ENCODE data around the gene LIN7B. TPM values are rescaled to one million over a fixed set of nuclear protein-coding genes. Genes with fewer than 3 reads are reported as not detected.

LIN7B gene, protein sequence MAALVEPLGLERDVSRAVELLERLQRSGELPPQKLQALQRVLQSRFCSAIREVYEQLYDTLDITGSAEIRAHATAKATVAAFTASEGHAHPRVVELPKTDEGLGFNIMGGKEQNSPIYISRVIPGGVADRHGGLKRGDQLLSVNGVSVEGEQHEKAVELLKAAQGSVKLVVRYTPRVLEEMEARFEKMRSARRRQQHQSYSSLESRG
- total RNA-seq (1 to 10 TPM; 8.4 to 9.7 TPM), polyA plus RNA-seq (10 to 100 TPM in 1 of 2 donors, 1 to 10 TPM in 1; 7.6 to 24.1 TPM)
- long read RNA-seq, donor 1, partial matches to known transcripts = 3 of 6 reads
- long read RNA-seq, donor 1, other reads (novel, unspliced or antisense) = 2 of 6 reads
- long read RNA-seq, donor 2, partial matches to known transcripts = 1 of 5 reads
- long read RNA-seq, donor 2, other reads (novel, unspliced or antisense) = 1 of 5 reads

DNA sequence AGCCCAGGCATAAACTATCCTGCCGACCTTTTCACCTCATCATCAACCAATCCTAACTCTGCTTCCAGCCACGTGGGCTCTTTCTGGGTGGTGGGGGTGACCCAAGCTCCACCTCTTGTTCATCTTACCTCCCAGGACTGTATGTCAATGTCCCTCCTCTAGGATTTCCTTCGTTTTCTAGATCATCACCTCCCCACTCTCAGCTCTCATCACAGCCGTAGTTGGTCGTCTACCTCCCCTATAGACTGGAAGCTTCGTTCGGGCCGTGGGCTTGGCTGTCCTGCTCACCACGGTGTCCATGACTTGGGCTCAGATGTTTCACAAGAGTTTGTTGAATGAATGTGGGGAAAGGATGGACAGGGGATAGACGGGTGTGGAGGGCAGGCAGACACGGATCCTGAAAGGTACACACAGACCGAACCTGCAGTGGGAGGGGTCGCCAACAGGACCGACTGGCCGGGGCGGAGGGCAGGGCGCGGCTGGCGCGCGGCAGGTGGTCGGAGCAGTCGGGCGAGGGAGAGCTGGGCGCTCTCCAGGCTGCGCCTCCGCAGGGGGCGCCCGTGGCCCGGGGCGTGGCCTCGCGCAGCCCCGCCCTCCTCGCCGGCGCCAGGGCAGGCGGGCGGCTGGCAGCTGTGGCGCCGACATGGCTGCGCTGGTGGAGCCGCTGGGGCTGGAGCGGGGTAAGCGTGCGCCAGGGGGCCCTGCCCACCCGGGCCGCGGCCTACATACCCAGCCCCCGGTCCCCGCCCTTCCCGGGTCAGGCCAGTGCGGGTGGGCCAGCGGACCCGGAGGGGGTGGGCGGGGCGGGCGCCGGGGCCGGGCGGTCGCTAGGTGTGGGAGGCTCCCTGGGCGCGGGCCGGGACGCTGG lies at the start of gene LIN7B:
Gene LIN7B (plus strand): TSS at position 609 of the 868 bp plus-strand sequence. CDS start 35 bp downstream, at position 644.
- no peaks in the 10 kb centered on the region for H3K27me3 ChIP-seq (ENCODE audit: control insufficient read depth in 1 of 2, insufficient read depth in 2 of 2, low read length in 1 of 2)
- H3K4me3 ChIP-seq (ENCODE audit: low read length in 2 of 2) = peak within 1 kb of the TSS; percentile 80 to 81
- H3K4me1 ChIP-seq (ENCODE audit: control insufficient read depth in 1 of 2, insufficient read depth in 2 of 2, low read length in 2 of 2) = peaks cover 0 to 2% of the 10 kb centered on the region in 2 donors
- peak within 1 kb of the TSS in 1 of 2 donors; percentile 23 for H3K27ac ChIP-seq (ENCODE audit: low read depth in 1 of 2, low read length in 2 of 2)
- ATAC-seq (ENCODE audit: low FRiP score) (peak; percentile 79), DNase-seq (peak; percentile 74 to 87)
- H3K36me3 ChIP-seq (ENCODE audit: control insufficient read depth in 1 of 2, insufficient read depth in 2 of 2, low read length in 1 of 2) = no peaks in the 10 kb centered on the region
- H3K9me3 ChIP-seq (ENCODE audit: control insufficient read depth, low read length) = no peaks in the 10 kb centered on the region
- intact Hi-C loops (cut with DNase I) = no loop called here
- WGBS, 2 donors = 2% methylated on average over 32 to 66 of the region's 66 CpGs

DNA sequence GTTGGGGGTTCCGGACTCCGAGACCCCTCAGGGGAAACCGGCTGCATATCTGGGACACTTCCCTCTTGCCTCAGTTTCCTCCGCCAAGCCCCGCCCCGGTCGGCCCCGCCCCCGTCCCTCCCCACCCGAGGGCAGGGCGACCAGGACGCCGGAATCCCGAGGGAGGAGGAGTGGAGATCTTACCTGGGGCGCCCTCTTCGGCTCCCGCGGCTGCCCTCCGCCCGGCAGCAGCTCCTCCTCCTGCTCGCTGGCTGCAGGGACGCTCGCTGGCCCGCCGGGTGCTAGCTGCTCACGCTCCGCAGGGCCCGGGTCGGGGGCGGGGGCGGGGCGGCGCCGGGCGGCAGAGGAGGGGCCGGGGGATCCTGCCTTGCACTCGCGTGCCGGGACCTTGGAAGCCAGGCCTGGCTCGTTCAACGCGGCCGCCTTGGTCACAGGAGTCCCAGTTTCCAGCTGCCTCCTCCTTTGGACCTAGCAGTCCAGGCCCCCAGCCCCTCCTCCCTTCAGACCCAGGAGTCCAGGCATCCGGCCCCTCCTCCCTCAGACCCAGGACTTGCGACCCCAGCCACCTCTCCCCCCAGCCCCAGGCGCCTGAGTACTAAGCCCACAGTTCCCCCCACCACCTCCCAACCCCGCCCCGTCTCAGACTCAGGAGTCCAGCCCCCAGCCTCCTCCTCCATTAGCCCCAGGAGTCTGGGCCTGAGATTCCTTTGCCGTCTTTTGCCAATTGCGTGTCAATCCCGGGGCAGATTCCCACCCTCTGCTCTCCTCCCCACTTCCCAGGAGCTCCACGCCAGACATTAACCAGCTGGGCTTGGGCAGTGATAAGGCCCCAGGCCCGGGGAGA lies 49.2 kb upstream of the LIN7B start, which contains the start of gene NTF4:
Gene NTF4 (minus strand): TSS at position 51 of the 844 bp plus-strand sequence. CDS start 2,821 bp downstream, outside the sequence.
- no peak for DNase-seq
- Histone ChIP-seq H3K9me3 (ENCODE audit: control insufficient read depth, low read length) (no peaks in the 10 kb centered on the region), H3K4me3 (ENCODE audit: low read length in 2 of 2) (peak within 1 kb of the TSS in 1 of 2 donors; percentile 8), H3K36me3 (ENCODE audit: control insufficient read depth in 1 of 2, insufficient read depth in 2 of 2, low read length in 1 of 2) (no peaks in the 10 kb centered on the region), H3K27ac (ENCODE audit: low read depth in 1 of 2, low read length in 2 of 2) (no peak within 1 kb of the TSS), H3K27me3 (ENCODE audit: control insufficient read depth in 1 of 2, insufficient read depth in 2 of 2, low read length in 1 of 2) (no peaks in the 10 kb centered on the region), H3K4me1 (ENCODE audit: control insufficient read depth in 1 of 2, insufficient read depth in 2 of 2, low read length in 2 of 2) (no peaks in the 10 kb centered on the region)
- ATAC-seq (ENCODE audit: low FRiP score) = no peak
- 8 to 11% methylated on average over 35 to 53 of the region's 53 CpGs for WGBS, 2 donors
- intact Hi-C loops (cut with DNase I) = no loop called here

DNA sequence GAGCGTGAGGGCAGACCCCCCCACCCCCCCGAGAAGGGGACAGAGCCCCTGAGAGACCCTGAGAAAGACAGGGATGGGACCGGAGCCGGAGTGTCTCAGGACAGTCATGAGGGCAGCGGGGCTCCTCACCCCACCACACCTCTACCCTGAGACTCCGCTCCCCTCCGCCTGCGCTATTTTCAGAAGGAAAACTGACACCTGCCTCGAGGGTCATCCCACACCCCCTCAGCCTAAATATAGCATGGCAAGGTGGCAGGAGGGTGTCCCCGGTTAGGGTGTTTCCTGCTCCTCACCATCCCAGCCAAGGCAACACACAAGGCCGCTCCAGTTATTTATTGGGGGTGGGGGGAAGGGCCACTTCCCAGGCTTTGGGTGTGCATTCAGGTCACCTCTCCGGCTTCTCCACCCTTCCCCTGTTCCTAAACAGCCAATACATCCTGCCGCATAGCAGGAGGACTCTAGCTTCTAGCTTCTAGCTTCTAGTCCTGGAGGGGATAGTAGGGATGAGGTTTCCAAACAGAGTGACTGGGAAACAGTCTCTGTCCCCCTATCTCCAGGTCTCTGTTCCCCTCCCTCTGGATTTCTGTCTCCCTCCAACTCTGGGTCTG lies 48.2 kb upstream of the LIN7B start:
- H3K27ac ChIP-seq (ENCODE audit: low read depth in 1 of 2, low read length in 2 of 2) = no peak overlapping the region
- no peak for ATAC-seq (ENCODE audit: low FRiP score)
- intact Hi-C loops (cut with DNase I) = no loop called here

DNA sequence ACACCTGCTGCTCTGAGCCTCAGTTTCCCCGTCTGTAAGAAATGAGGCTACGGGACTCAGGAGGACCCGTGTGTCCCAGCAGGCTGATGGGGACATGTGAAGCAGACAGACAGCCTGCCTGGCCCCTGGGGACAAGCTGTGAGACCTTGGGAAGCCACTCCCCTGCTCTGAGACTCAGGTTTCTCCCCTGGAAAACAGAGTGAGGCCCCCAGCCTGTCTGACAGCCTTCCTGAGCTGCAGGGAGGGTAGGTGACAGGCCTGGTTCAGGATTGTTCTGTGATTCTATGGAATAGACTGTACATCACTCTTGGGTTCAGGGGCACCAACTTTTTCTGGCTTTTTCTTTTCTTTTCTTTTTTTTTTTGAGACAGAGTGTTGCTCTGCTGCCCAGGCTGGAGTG lies 46.6 kb upstream of the LIN7B start:
- 47 to 52% methylated on average over 3 of the region's 3 CpGs for WGBS, 2 donors
- intact Hi-C loops (cut with DNase I) = no loop called here
- H3K27me3 ChIP-seq (ENCODE audit: control insufficient read depth in 1 of 2, insufficient read depth in 2 of 2, low read length in 1 of 2) = no peaks in the 10 kb centered on the region
- no peaks in the 10 kb centered on the region for H3K36me3 ChIP-seq (ENCODE audit: control insufficient read depth in 1 of 2, insufficient read depth in 2 of 2, low read length in 1 of 2)
- H3K4me1 ChIP-seq (ENCODE audit: control insufficient read depth in 1 of 2, insufficient read depth in 2 of 2, low read length in 2 of 2) = no peaks in the 10 kb centered on the region
- no peak overlapping the region for H3K27ac ChIP-seq (ENCODE audit: low read depth in 1 of 2, low read length in 2 of 2)
- no peak for ATAC-seq (ENCODE audit: low FRiP score)
- no peak overlapping the region for H3K4me3 ChIP-seq (ENCODE audit: low read length in 2 of 2)
- H3K9me3 ChIP-seq (ENCODE audit: control insufficient read depth, low read length) = no peaks in the 10 kb centered on the region
- DNase-seq = no peak

More for the DNA sequence above, 48.2 kb upstream of the LIN7B start:
- Histone ChIP-seq H3K9me3 (ENCODE audit: control insufficient read depth, low read length) (no peaks in the 10 kb centered on the region), H3K36me3 (ENCODE audit: control insufficient read depth in 1 of 2, insufficient read depth in 2 of 2, low read length in 1 of 2) (no peaks in the 10 kb centered on the region), H3K27me3 (ENCODE audit: control insufficient read depth in 1 of 2, insufficient read depth in 2 of 2, low read length in 1 of 2) (no peaks in the 10 kb centered on the region), H3K4me3 (ENCODE audit: low read length in 2 of 2) (no peak overlapping the region), H3K4me1 (ENCODE audit: control insufficient read depth in 1 of 2, insufficient read depth in 2 of 2, low read length in 2 of 2) (no peaks in the 10 kb centered on the region)
- WGBS, 2 donors = 78 to 82% methylated on average over 11 to 13 of the region's 13 CpGs
- DNase-seq = no peak

DNA sequence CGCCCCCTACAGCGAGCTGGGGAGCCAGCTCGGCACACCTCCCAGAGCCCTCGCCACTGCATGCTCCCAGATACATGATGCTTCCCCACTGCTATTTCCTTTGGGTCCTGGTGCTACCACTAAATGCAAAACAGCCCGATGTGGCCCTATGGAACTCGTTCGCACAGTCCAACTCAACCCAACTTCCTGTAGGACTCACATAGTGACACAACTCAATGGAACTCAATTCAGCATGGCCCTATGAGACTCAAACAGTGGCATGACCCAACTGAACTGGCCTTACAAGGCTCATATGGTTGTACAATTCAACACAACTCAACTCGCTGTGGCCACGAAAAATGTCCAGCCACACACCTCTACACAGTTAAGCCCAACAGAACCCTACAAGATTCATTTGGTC lies 45.1 kb upstream of the LIN7B start:
- intact Hi-C loops (cut with DNase I) = no loop called here
- H3K4me1 ChIP-seq (ENCODE audit: control insufficient read depth in 1 of 2, insufficient read depth in 2 of 2, low read length in 2 of 2) = no peaks in the 10 kb centered on the region
- no peaks in the 10 kb centered on the region for H3K27me3 ChIP-seq (ENCODE audit: control insufficient read depth in 1 of 2, insufficient read depth in 2 of 2, low read length in 1 of 2)
- ATAC-seq (ENCODE audit: low FRiP score) = no peak
- H3K27ac ChIP-seq (ENCODE audit: low read depth in 1 of 2, low read length in 2 of 2) = no peak overlapping the region
- no peaks in the 10 kb centered on the region for H3K9me3 ChIP-seq (ENCODE audit: control insufficient read depth, low read length)
- no peak overlapping the region for H3K4me3 ChIP-seq (ENCODE audit: low read length in 2 of 2)
- no peaks in the 10 kb centered on the region for H3K36me3 ChIP-seq (ENCODE audit: control insufficient read depth in 1 of 2, insufficient read depth in 2 of 2, low read length in 1 of 2)
- no peak for DNase-seq
- WGBS, 2 donors = 94% methylated on average over 9 of the region's 9 CpGs

DNA sequence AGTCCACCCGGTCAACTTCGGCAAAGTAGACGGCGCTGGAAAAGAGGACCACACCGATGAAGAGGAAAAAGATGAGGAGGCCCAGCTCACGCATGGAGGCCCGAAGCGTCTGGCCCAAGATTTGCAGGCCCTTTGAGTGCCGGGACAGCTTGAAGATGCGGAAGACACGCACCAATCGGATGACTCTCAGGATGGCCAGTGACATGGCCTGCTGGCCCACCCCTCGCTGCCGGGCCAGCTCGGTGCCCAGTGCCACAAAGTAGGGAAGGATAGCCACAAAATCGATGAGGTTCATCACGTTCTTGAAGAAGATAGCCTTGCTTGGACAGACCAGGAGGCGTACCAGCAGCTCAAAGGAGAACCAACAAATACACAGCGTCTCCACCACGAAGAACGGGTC lies 43.8 kb upstream of the LIN7B start:
- DNase-seq (no peak), ATAC-seq (ENCODE audit: low FRiP score) (no peak)
- no peak overlapping the region for H3K27ac ChIP-seq (ENCODE audit: low read depth in 1 of 2, low read length in 2 of 2)
- no peaks in the 10 kb centered on the region for H3K36me3 ChIP-seq (ENCODE audit: control insufficient read depth in 1 of 2, insufficient read depth in 2 of 2, low read length in 1 of 2)
- no peaks in the 10 kb centered on the region for H3K27me3 ChIP-seq (ENCODE audit: control insufficient read depth in 1 of 2, insufficient read depth in 2 of 2, low read length in 1 of 2)
- 96 to 97% methylated on average over 21 of the region's 21 CpGs for WGBS, 2 donors
- intact Hi-C loops (cut with DNase I) = no loop called here
- no peak overlapping the region for H3K4me3 ChIP-seq (ENCODE audit: low read length in 2 of 2)
- no peaks in the 10 kb centered on the region for H3K9me3 ChIP-seq (ENCODE audit: control insufficient read depth, low read length)
- H3K4me1 ChIP-seq (ENCODE audit: control insufficient read depth in 1 of 2, insufficient read depth in 2 of 2, low read length in 2 of 2) = no peaks in the 10 kb centered on the region

DNA sequence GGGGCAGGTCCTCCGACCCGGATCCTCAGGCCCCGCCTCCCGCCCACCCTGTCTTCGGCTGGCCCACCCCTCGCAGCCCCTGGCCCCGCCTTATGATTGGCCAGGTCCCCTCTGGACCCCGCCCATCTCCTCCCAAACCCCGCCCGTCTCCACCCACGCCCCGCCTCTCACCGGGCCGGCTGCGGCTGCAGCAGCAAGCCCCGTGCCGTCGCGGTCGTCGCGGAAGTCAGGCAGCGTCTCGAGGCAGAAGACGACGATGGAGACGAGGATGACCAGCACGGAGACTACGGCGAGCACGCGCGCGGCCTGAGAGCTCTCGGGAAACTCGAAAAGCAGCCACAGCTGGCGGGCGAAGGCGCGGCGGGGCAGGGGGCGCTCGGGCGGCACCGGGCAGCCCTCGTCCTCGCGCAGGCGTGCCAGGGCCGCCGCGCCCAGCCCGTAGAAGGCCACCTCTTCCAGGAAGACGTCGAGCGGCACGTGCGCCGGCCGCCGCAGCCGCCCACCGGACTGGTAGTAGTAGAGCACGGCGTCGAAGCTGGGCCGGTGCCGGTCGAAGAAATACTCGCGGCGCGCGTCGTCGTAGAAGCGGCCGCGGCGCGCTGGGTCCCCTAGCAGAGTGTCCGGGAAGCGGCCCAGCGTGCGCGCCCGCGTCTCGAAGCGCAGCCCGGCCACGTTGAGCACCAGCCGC lies 42.2 kb upstream of the LIN7B start:
- no peak for DNase-seq
- ATAC-seq (ENCODE audit: low FRiP score) = no peak
- intact Hi-C loops (cut with DNase I) = no loop called here
- Histone ChIP-seq H3K27me3 (ENCODE audit: control insufficient read depth in 1 of 2, insufficient read depth in 2 of 2, low read length in 1 of 2) (no peaks in the 10 kb centered on the region), H3K4me3 (ENCODE audit: low read length in 2 of 2) (no peak overlapping the region), H3K27ac (ENCODE audit: low read depth in 1 of 2, low read length in 2 of 2) (no peak overlapping the region), H3K4me1 (ENCODE audit: control insufficient read depth in 1 of 2, insufficient read depth in 2 of 2, low read length in 2 of 2) (no peaks in the 10 kb centered on the region), H3K36me3 (ENCODE audit: control insufficient read depth in 1 of 2, insufficient read depth in 2 of 2, low read length in 1 of 2) (no peaks in the 10 kb centered on the region), H3K9me3 (ENCODE audit: control insufficient read depth, low read length) (no peaks in the 10 kb centered on the region)
- WGBS, 2 donors = 3% methylated on average over 84 to 93 of the region's 93 CpGs

Data from aorta (tissue), 5 donors.